ENCODE results near the gene INTS13. TPM values are rescaled to one million over a fixed set of nuclear protein-coding genes. Genes with fewer than 3 reads are reported as not detected.
A peak's percentile ranks its signal among the peaks of the same experiment; 100 is the strongest.

The INTS13 gene
- total RNA-seq, 6 experiments from 2014 or later: 26.8 to 35.9 (median 28.1) TPM

- Mint-ChIP-seq H3K36me3 (ENCODE audit: low read depth) (peaks cover 7% of the 10 kb centered on the region; the same call in 1 of the 2 replicates), H3K27ac (no peak overlapping the region), H3K27me3 (ENCODE audit: insufficient read depth) (peaks cover 3% of the 10 kb centered on the region)
These were observed 2.0 kb downstream of the INTS13 start for GRCh38 chr12:26935636-26936378.

GRCh38 chr12:26929590-26929989 is 8.2 kb downstream of the INTS13 start:
- Mint-ChIP-seq H3K4me1 (ENCODE audit: low read depth) (peaks cover 4% of the 10 kb centered on the region), H3K27me3 (ENCODE audit: insufficient read depth) (no peaks in the 10 kb centered on the region), H3K4me3 (no peak overlapping the region), H3K27ac (no peak overlapping the region), H3K9me3 (no peaks in the 10 kb centered on the region), H3K36me3 (ENCODE audit: low read depth) (peaks cover 16% of the 10 kb centered on the region)
- no peak for DNase-seq
- no peak for TF ChIP-seq CTCF (IDR thresholded peaks at IDR 0.05)

More at GRCh38 chr12:26935636-26936378, 2.0 kb downstream of the INTS13 start:
- no peak for DNase-seq
- no peak for TF ChIP-seq CTCF (IDR thresholded peaks at IDR 0.05)
- Mint-ChIP-seq H3K9me3 (no peaks in the 10 kb centered on the region), H3K4me3 (peak overlapping the region; percentile 96), H3K4me1 (ENCODE audit: low read depth) (peaks cover 39% of the 10 kb centered on the region)

- Mint-ChIP-seq H3K4me3 (no peak overlapping the region), H3K4me1 (ENCODE audit: low read depth) (no peaks in the 10 kb centered on the region), H3K27ac (no peak overlapping the region), H3K36me3 (ENCODE audit: low read depth) (peaks cover 16% of the 10 kb centered on the region), H3K27me3 (ENCODE audit: insufficient read depth) (no peaks in the 10 kb centered on the region), H3K9me3 (no peaks in the 10 kb centered on the region)
- TF ChIP-seq CTCF (IDR thresholded peaks at IDR 0.05): no peak
- DNase-seq: no peak
These were observed 9.1 kb downstream of the INTS13 start for GRCh38 chr12:26928661-26929060.

- peaks cover 19% of the 10 kb centered on the region for H3K4me1 Mint-ChIP-seq (ENCODE audit: low read depth)
- peaks cover 15% of the 10 kb centered on the region for H3K36me3 Mint-ChIP-seq (ENCODE audit: low read depth)
- H3K9me3 Mint-ChIP-seq: no peaks in the 10 kb centered on the region
- H3K4me3 Mint-ChIP-seq: no peak overlapping the region
- DNase-seq: no peak
- TF ChIP-seq CTCF (IDR thresholded peaks at IDR 0.05): no peak
- H3K27me3 Mint-ChIP-seq (ENCODE audit: insufficient read depth): no peaks in the 10 kb centered on the region
- H3K27ac Mint-ChIP-seq: no peak overlapping the region
These were observed 15.9 kb downstream of the INTS13 start for GRCh38 chr12:26921886-26922285.

GRCh38 chr12:26919216-26919555 is 18.6 kb downstream of the INTS13 start:
- H3K27ac Mint-ChIP-seq: peak overlapping the region; percentile 45
- peaks cover 20% of the 10 kb centered on the region for H3K36me3 Mint-ChIP-seq (ENCODE audit: low read depth)
- peaks cover 19% of the 10 kb centered on the region for H3K4me1 Mint-ChIP-seq (ENCODE audit: low read depth)

More at GRCh38 chr12:26919216-26919555, 18.6 kb downstream of the INTS13 start:
- DNase-seq: no peak
- Mint-ChIP-seq H3K4me3 (no peak overlapping the region; the same call in 1 of the 2 replicates), H3K27me3 (ENCODE audit: insufficient read depth) (no peaks in the 10 kb centered on the region), H3K9me3 (no peaks in the 10 kb centered on the region)
- TF ChIP-seq CTCF (IDR thresholded peaks at IDR 0.05): no peak
